K562 (cell line): ENCODE data around the gene NEURL4. TPM values are rescaled to one million over a fixed set of nuclear protein-coding genes. Genes with fewer than 3 reads are reported as not detected.

ENCODE experiments used
- BRD4 ChIP-seq: fragments of 200-600 bp; sonication (generic); IDR thresholded peaks from 2 replicates; pipeline ENCODE4 v1.6.1; 2017; ENCODE audit warnings: inconsistent platforms
- FOXK2 ChIP-seq, 2 experiments: fragments of 450-650 bp; IDR thresholded peaks in 1 of 2; conservative IDR thresholded peaks in 1 of 2; 2 replicates each; pipeline ENCODE4 v1.6.1; 2016; ENCODE audit warnings: low read depth in 2 of 2, mild to moderate bottlenecking in 1 of 2
- L3MBTL2 ChIP-seq: fragments of 450-650 bp; IDR thresholded peaks from 2 replicates; pipeline ENCODE4 v1.6.1; 2016; ENCODE audit warnings: mild to moderate bottlenecking, moderate library complexity
- NRF1 ChIP-seq, 2 experiments: fragments of 450-650 bp; IDR thresholded peaks in 1 of 2; conservative IDR thresholded peaks in 1 of 2; 2 replicates each; pipeline ENCODE4 v1.6.1; 2014; ENCODE audit warnings: mild to moderate bottlenecking in 2 of 2
- RBBP5 ChIP-seq: fragments of 200-600 bp; sonication (generic); IDR thresholded peaks from 2 replicates; pipeline ENCODE4 v1.6.1; 2012; ENCODE audit warnings: borderline replicate concordance, mild to moderate bottlenecking, low read length, control low read depth, inconsistent platforms; ENCODE audit not compliant: insufficient read depth, poor library complexity, severe bottlenecking
- RBFOX2 ChIP-seq: fragments of 200-400 bp; formaldehyde crosslinking; IDR thresholded peaks from 2 replicates; pipeline ENCODE4 v1.6.1; 2017; ENCODE audit warnings: low read depth, mild to moderate bottlenecking, low read length, moderate library complexity
- TOE1 ChIP-seq, 2 experiments: fragments of 450-650 bp in 1 of 2; sonication (generic) in 1 of 2; formaldehyde crosslinking in 1 of 2; IDR thresholded peaks; 2 replicates each; pipeline versions ENCODE4 v1.7.1 to v1.8.0; 2016 to 2022; ENCODE audit warnings: borderline replicate concordance in 2 of 2, mild to moderate bottlenecking in 2 of 2, antibody characterized with exemption in 1 of 2, inconsistent platforms in 1 of 2, low read depth in 1 of 2, missing genetic modification reagents in 1 of 2, moderate library complexity in 1 of 2
- ZBTB7A ChIP-seq: IDR thresholded peaks from 2 replicates; pipeline ENCODE4 v1.6.1; 2011; ENCODE audit warnings: low read depth, mild to moderate bottlenecking, low read length, moderate library complexity, borderline replicate concordance; ENCODE audit not compliant: control insufficient read depth
- ZNF584 ChIP-seq: fragments of 200-800 bp; sonication (Bioruptor generic); IDR thresholded peaks from 2 replicates; pipeline ENCODE4 v1.6.1; 2016; ENCODE audit warnings: low read depth, mild to moderate bottlenecking, missing genetic modification characterization, missing compliant biosample characterization
- ZNF699 ChIP-seq: fragments of 250-450 bp; sonication (Bioruptor Pico); IDR thresholded peaks from 2 replicates; pipeline ENCODE4 v1.8.0; 2021; ENCODE audit warnings: mild to moderate bottlenecking, moderate library complexity; ENCODE audit not compliant: insufficient replicate concordance
- ZNF785 ChIP-seq: fragments of 250-450 bp; sonication (Bioruptor Pico); IDR thresholded peaks from 2 replicates; pipeline ENCODE4 v1.4.0; 2020; ENCODE audit warnings: mild to moderate bottlenecking
- polyA plus RNA-seq, 8 experiments: library from polyadenylated mRNA; depleted of rRNA in 4 of 8; stranded (reverse) in 5 of 8; unstranded in 3 of 8; fragments of >200 nt; fragmentation: Nextera tagmentation in 2 of 8; fragmentation: Illumina TruSeq in 1 of 8; extraction: Ambion mirVana in 2 of 8; extraction: Trizol in 1 of 8; gene quantifications; 2 replicates each; pipeline versions ENCODE4 v1.2.1 to v1.2.3, GENCODE V29; 2011 to 2014; ENCODE audit warnings: inconsistent platforms in 1 of 8, missing spikeins in 1 of 8
- total RNA-seq, 7 experiments: library from RNA; depleted of rRNA in 6 of 7; stranded (reverse); fragments of >200 nt in 6 of 7; fragmentation: Illumina TruSeq in 2 of 7; extraction: Trizol in 2 of 7; gene quantifications; 2 replicates each; pipeline versions ENCODE4 v1.2.1 to v1.2.3, GENCODE V29; 2011 to 2021; ENCODE audit warnings: low replicate concordance in 1 of 7
- TF ChIP-seq, protein P1 (sequence below): fragments of 250-450 bp; sonication (Bioruptor Pico); IDR thresholded peaks from 2 replicates; pipeline ENCODE4 v1.4.0; 2020
- TF ChIP-seq, protein P2 (sequence below), 2 experiments: fragments of 200-800 bp in 1 of 2; sonication (Bioruptor generic) in 1 of 2; sonication (generic) in 1 of 2; formaldehyde crosslinking in 1 of 2; IDR thresholded peaks in 1 of 2; conservative IDR thresholded peaks in 1 of 2; 2 replicates each; pipeline versions ENCODE4 v1.5.0 to v1.6.1; 2016 to 2020; ENCODE audit warnings: missing compliant biosample characterization in 1 of 2, missing genetic modification characterization in 1 of 2, missing genetic modification reagents in 1 of 2
- TF ChIP-seq, protein P3 (sequence below): fragments of 450-650 bp; IDR thresholded peaks from 2 replicates; pipeline ENCODE4 v1.6.1; 2016

The NEURL4 gene
- total and polyA plus RNA-seq, 9 of the 15 experiments (the other 6 are each of a cell fraction or from before 2014, with no cell fraction given) = 0.08 to 37.4 (median 11.5) TPM

DNA sequence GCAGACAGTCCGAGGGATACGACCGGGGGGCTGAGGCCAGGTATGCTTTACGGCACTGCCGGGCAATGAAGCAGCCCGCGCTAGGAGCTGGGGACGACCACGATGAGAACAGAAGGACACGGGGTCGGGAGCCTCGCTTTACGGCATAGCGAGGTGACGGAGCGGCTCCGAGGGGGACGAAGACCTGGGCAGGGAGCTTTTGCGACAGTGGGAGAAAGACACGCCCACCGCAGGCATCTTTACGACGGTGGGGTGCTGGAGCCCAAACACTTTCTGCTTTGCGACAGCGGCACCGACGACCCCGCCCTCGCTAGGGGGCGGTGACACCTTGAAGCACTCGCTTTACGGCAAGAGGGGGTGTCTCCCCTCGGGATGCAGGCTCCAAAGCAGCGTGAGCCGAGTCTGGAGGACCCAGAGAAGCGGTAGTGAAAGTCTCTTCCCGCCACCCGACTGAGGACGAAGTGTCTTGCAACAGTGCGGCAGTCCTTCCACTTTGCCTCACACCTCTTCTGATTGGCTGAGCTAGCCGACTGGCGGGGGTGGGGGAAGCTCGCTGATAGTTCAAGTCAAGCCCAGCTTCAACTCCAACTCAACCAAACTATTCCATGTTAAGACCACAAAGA lies 350 bp upstream of the NEURL4 start (continued):
- TF ChIP-seq, protein P1, sequence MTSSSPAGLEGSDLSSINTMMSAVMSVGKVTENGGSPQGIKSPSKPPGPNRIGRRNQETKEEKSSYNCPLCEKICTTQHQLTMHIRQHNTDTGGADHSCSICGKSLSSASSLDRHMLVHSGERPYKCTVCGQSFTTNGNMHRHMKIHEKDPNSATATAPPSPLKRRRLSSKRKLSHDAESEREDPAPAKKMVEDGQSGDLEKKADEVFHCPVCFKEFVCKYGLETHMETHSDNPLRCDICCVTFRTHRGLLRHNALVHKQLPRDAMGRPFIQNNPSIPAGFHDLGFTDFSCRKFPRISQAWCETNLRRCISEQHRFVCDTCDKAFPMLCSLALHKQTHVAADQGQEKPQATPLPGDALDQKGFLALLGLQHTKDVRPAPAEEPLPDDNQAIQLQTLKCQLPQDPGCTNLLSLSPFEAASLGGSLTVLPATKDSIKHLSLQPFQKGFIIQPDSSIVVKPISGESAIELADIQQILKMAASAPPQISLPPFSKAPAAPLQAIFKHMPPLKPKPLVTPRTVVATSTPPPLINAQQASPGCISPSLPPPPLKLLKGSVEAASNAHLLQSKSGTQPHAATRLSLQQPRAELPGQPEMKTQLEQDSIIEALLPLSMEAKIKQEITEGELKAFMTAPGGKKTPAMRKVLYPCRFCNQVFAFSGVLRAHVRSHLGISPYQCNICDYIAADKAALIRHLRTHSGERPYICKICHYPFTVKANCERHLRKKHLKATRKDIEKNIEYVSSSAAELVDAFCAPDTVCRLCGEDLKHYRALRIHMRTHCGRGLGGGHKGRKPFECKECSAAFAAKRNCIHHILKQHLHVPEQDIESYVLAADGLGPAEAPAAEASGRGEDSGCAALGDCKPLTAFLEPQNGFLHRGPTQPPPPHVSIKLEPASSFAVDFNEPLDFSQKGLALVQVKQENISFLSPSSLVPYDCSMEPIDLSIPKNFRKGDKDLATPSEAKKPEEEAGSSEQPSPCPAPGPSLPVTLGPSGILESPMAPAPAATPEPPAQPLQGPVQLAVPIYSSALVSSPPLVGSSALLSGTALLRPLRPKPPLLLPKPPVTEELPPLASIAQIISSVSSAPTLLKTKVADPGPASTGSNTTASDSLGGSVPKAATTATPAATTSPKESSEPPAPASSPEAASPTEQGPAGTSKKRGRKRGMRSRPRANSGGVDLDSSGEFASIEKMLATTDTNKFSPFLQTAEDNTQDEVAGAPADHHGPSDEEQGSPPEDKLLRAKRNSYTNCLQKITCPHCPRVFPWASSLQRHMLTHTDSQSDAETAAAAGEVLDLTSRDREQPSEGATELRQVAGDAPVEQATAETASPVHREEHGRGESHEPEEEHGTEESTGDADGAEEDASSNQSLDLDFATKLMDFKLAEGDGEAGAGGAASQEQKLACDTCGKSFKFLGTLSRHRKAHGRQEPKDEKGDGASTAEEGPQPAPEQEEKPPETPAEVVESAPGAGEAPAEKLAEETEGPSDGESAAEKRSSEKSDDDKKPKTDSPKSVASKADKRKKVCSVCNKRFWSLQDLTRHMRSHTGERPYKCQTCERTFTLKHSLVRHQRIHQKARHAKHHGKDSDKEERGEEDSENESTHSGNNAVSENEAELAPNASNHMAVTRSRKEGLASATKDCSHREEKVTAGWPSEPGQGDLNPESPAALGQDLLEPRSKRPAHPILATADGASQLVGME (CRISPR knock-in tag) = no peak
- TF ChIP-seq RBFOX2 (0 out of 2 replicates have a peak, but pooled peaks have one; percentile 13), NRF1 (conservative IDR thresholded peaks at IDR 0.05 in 1 of 2, IDR thresholded peaks at IDR 0.05 in 1 of 2) (peak; percentile 65 to 77), ZNF699 (CRISPR knock-in tag) (no peak), ZNF584 (CRISPR knock-in tag) (no peak), FOXK2 (conservative IDR thresholded peaks at IDR 0.05 in 1 of 2, IDR thresholded peaks at IDR 0.05 in 1 of 2; ENCODE audit: low read depth in 2 of 2) (0 out of 4 replicates have a peak, but pooled peaks of 1 of the 2 experiments have one; percentile 6), ZBTB7A (peak; percentile 74; the same call in 1 of the 2 replicates), RBBP5 (peak; percentile 22), TOE1 (IDR thresholded peaks at IDR 0.05; ENCODE audit: borderline replicate concordance) (peak; percentile 38; the same call in 1 of the 2 replicates), TOE1 (CRISPR knock-in tag; IDR thresholded peaks at IDR 0.05; ENCODE audit: borderline replicate concordance, low read depth) (no peak), L3MBTL2 (0 out of 2 replicates have a peak, but pooled peaks have one; percentile 38), ZNF785 (CRISPR knock-in tag) (no peak), BRD4 (no peak)
- TF ChIP-seq, protein P2, sequence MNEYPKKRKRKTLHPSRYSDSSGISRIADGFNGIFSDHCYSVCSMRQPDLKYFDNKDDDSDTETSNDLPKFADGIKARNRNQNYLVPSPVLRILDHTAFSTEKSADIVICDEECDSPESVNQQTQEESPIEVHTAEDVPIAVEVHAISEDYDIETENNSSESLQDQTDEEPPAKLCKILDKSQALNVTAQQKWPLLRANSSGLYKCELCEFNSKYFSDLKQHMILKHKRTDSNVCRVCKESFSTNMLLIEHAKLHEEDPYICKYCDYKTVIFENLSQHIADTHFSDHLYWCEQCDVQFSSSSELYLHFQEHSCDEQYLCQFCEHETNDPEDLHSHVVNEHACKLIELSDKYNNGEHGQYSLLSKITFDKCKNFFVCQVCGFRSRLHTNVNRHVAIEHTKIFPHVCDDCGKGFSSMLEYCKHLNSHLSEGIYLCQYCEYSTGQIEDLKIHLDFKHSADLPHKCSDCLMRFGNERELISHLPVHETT (CRISPR knock-in tag; conservative IDR thresholded peaks at IDR 0.05 in 1 of 2, IDR thresholded peaks at IDR 0.05 in 1 of 2) = 0 out of 4 replicates have a peak, but pooled peaks of 1 of the 2 experiments have one; percentile 50
- TF ChIP-seq, protein P3, sequence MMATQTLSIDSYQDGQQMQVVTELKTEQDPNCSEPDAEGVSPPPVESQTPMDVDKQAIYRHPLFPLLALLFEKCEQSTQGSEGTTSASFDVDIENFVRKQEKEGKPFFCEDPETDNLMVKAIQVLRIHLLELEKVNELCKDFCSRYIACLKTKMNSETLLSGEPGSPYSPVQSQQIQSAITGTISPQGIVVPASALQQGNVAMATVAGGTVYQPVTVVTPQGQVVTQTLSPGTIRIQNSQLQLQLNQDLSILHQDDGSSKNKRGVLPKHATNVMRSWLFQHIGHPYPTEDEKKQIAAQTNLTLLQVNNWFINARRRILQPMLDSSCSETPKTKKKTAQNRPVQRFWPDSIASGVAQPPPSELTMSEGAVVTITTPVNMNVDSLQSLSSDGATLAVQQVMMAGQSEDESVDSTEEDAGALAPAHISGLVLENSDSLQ = peak; percentile 68
- TF ChIP-seq, all 486 proteins: peak for 51
